ENCODE data around the gene KPTN. TPM values are rescaled to one million over a fixed set of nuclear protein-coding genes. Genes with fewer than 3 reads are reported as not detected.

KPTN gene
- total RNA-seq, 1 donor from 2014 or later: 12.0 TPM

GRCh38 chr19:47505506-47505905 is 21.5 kb upstream of the KPTN start:
- Mint-ChIP-seq H3K27me3 (ENCODE audit: unreplicated experiment) (no peaks in the 10 kb centered on the region), H3K4me1 (ENCODE audit: unreplicated experiment) (peaks cover 3% of the 10 kb centered on the region), H3K9me3 (ENCODE audit: unreplicated experiment) (no peaks in the 10 kb centered on the region), H3K36me3 (ENCODE audit: low read depth, unreplicated experiment) (peaks cover 22% of the 10 kb centered on the region), H3K4me3 (ENCODE audit: unreplicated experiment) (no peak overlapping the region), H3K27ac (ENCODE audit: unreplicated experiment) (no peak overlapping the region)
- DNase-seq (ENCODE audit: low spot score): no peak
- TF ChIP-seq, protein P1, sequence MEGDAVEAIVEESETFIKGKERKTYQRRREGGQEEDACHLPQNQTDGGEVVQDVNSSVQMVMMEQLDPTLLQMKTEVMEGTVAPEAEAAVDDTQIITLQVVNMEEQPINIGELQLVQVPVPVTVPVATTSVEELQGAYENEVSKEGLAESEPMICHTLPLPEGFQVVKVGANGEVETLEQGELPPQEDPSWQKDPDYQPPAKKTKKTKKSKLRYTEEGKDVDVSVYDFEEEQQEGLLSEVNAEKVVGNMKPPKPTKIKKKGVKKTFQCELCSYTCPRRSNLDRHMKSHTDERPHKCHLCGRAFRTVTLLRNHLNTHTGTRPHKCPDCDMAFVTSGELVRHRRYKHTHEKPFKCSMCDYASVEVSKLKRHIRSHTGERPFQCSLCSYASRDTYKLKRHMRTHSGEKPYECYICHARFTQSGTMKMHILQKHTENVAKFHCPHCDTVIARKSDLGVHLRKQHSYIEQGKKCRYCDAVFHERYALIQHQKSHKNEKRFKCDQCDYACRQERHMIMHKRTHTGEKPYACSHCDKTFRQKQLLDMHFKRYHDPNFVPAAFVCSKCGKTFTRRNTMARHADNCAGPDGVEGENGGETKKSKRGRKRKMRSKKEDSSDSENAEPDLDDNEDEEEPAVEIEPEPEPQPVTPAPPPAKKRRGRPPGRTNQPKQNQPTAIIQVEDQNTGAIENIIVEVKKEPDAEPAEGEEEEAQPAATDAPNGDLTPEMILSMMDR (IDR thresholded peaks at IDR 0.05; ENCODE audit: unreplicated experiment): no peak

DNA sequence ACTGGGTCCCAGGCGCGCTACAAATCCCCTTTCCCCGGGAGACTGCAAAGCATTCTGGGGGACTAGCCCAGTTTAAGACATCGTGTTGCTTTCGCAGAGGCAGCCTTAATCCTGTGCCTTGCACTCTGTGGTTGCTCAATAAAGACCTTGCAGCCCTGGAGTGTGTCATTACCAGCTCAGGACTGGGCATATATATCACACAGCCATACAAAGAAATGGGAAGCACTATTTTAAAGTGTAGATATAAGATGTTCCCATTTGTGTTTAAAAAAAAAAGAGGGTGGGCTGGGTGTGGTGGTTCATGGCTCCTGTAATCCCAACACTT is 19.8 kb upstream of the KPTN start:
- Mint-ChIP-seq H3K4me1 (ENCODE audit: unreplicated experiment) (no peaks in the 10 kb centered on the region), H3K36me3 (ENCODE audit: low read depth, unreplicated experiment) (peaks cover 22% of the 10 kb centered on the region), H3K9me3 (ENCODE audit: unreplicated experiment) (no peaks in the 10 kb centered on the region), H3K27ac (ENCODE audit: unreplicated experiment) (no peak overlapping the region), H3K27me3 (ENCODE audit: unreplicated experiment) (no peaks in the 10 kb centered on the region), H3K4me3 (ENCODE audit: unreplicated experiment) (no peak overlapping the region)
- TF ChIP-seq, protein P1 (IDR thresholded peaks at IDR 0.05; ENCODE audit: unreplicated experiment): no peak
- DNase-seq (ENCODE audit: low spot score): no peak

- no peak overlapping the region for H3K27ac Mint-ChIP-seq (ENCODE audit: unreplicated experiment)
- H3K27me3 Mint-ChIP-seq (ENCODE audit: unreplicated experiment): no peaks in the 10 kb centered on the region
- peaks cover 25% of the 10 kb centered on the region for H3K36me3 Mint-ChIP-seq (ENCODE audit: low read depth, unreplicated experiment)
- H3K9me3 Mint-ChIP-seq (ENCODE audit: unreplicated experiment): no peaks in the 10 kb centered on the region
- no peak for DNase-seq (ENCODE audit: low spot score)
- H3K4me3 Mint-ChIP-seq (ENCODE audit: unreplicated experiment): peak overlapping the region; percentile 25
- no peaks in the 10 kb centered on the region for H3K4me1 Mint-ChIP-seq (ENCODE audit: unreplicated experiment)
- TF ChIP-seq, protein P1 (IDR thresholded peaks at IDR 0.05; ENCODE audit: unreplicated experiment): no peak
Observed at GRCh38 chr19:47503130-47503825, 19.3 kb upstream of the KPTN start.

- H3K4me3 Mint-ChIP-seq (ENCODE audit: unreplicated experiment): no peak overlapping the region
- H3K36me3 Mint-ChIP-seq (ENCODE audit: low read depth, unreplicated experiment): peaks cover 35% of the 10 kb centered on the region
- peaks cover 3% of the 10 kb centered on the region for H3K27me3 Mint-ChIP-seq (ENCODE audit: unreplicated experiment)
- TF ChIP-seq, protein P1 (IDR thresholded peaks at IDR 0.05; ENCODE audit: unreplicated experiment): no peak
- H3K9me3 Mint-ChIP-seq (ENCODE audit: unreplicated experiment): no peaks in the 10 kb centered on the region
- H3K27ac Mint-ChIP-seq (ENCODE audit: unreplicated experiment): no peak overlapping the region
- DNase-seq (ENCODE audit: low spot score): no peak
- H3K4me1 Mint-ChIP-seq (ENCODE audit: unreplicated experiment): no peaks in the 10 kb centered on the region
Observed at GRCh38 chr19:47499863-47500830, 16.1 kb upstream of the KPTN start.

DNA sequence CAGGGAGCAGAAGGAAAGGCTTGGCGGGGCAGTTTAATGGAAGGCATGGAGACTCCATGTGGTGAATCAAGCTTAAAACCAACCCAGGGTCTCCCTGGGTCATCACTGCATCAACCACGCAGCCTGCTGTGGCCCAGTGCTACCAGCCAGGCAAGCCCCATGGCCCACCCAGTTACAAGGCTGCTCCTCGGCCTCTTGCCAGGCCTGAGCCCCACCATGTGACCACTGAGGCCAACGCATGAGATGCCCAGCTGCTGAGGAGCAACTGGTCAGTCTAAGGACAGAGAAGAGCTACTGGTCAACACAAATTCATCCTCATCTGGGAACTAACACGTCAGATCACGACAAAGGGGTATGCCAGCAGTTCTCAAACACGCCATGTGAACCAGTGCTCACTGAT is 15.4 kb upstream of the KPTN start:
- H3K27ac Mint-ChIP-seq (ENCODE audit: unreplicated experiment): no peak overlapping the region
- no peak for DNase-seq (ENCODE audit: low spot score)

More for the DNA sequence above, 15.4 kb upstream of the KPTN start:
- Mint-ChIP-seq H3K36me3 (ENCODE audit: low read depth, unreplicated experiment) (peaks cover 35% of the 10 kb centered on the region), H3K27me3 (ENCODE audit: unreplicated experiment) (peaks cover 7% of the 10 kb centered on the region), H3K4me1 (ENCODE audit: unreplicated experiment) (no peaks in the 10 kb centered on the region), H3K9me3 (ENCODE audit: unreplicated experiment) (no peaks in the 10 kb centered on the region), H3K4me3 (ENCODE audit: unreplicated experiment) (no peak overlapping the region)
- TF ChIP-seq, protein P1 (IDR thresholded peaks at IDR 0.05; ENCODE audit: unreplicated experiment): no peak
